HepG2 (cell line): Measurements from ENCODE around the gene C9orf40. TPM values are rescaled to one million over a fixed set of nuclear protein-coding genes. Genes with fewer than 3 reads are reported as not detected.

Source experiments
- ATAC-seq: fragments of 200-7000 bp; cut with Tn5 transposase; 3 replicates; pipeline ENCODE4 v1.9.1; 2020; ENCODE audit warnings: mild to moderate bottlenecking, moderate library complexity
- BruUV-seq: library from RNA; stranded (reverse); fragments of 400-500 nt; replicated peaks from 2 replicates; lab custom pipeline; 2021; lab: Mats Ljungman, UMichigan
- CTCF ChIA-PET: fragments of 300-600 bp; formaldehyde crosslinking; extraction: SDS; loops from one replicate; lab custom pipeline; 2021; ENCODE audit warnings: low total read pairs, inconsistent platforms, low intra/inter-chr PET ratio; lab: Yijun Ruan, JAX
- POLR2A ChIA-PET: fragments of 350-600 bp; sonication (Branson Sonifier 250); formaldehyde crosslinking; loops from one replicate; lab custom pipeline; 2020; ENCODE audit warnings: antibody characterized with exemption, inconsistent platforms; lab: Yijun Ruan, JAX
- DNase-seq: peaks from one replicate; pipeline ENCODE4 v3.0.0-alpha.2; 2015; ENCODE audit warnings: low spot score
- FAIRE-seq: peaks from 3 replicates; lab custom pipeline; 2011; peaks lifted over from hg19 to GRCh38; lab: Jason Lieb, UNC
- H2AFZ ChIP-seq: one replicate; pipeline ENCODE4 v1.6.1; 2011; ENCODE audit warnings: low read length, inconsistent platforms
- H3K27ac ChIP-seq: fragments of 300-600 bp; 3 replicates; pipeline ENCODE4 v1.8.0; 2011; ENCODE audit warnings: mixed run types, mild to moderate bottlenecking, mixed read lengths, low read length, inconsistent platforms; ENCODE audit not compliant: insufficient read depth; ENCODE audit errors: extremely low read length
- H3K27me3 ChIP-seq, 2 experiments: fragments of 200-600 bp in 1 of 2; 2 replicates in 1 of 2; 3 replicates in 1 of 2; pipeline versions ENCODE4 v1.6.0 to v1.8.0; 2011; ENCODE audit warnings: low read length in 2 of 2, mild to moderate bottlenecking in 2 of 2, moderate library complexity in 2 of 2, inconsistent platforms in 1 of 2; ENCODE audit not compliant: insufficient read depth in 2 of 2, control insufficient read depth in 1 of 2
- H3K36me3 ChIP-seq, 2 experiments: fragments of 200-600 bp in 1 of 2; replicated peaks in 1 of 2; 2 replicates in 1 of 2; 3 replicates in 1 of 2; pipeline versions ENCODE4 v1.5.1 to v1.8.0; 2011; ENCODE audit warnings: low read length in 2 of 2, inconsistent platforms in 1 of 2; ENCODE audit not compliant: insufficient read depth in 2 of 2, control insufficient read depth in 1 of 2
- H3K4me1 ChIP-seq: 2 replicates; pipeline ENCODE4 v1.5.1; 2012; ENCODE audit warnings: low read length, inconsistent platforms; ENCODE audit not compliant: insufficient read depth
- H3K4me2 ChIP-seq: 2 replicates; pipeline ENCODE4 v1.6.0; 2011; ENCODE audit warnings: low read depth, low read length, inconsistent platforms
- H3K4me3 ChIP-seq, 3 experiments: fragments of 200-600 bp in 1 of 3; sonication (generic), shearing (Covaris generic) in 1 of 3; replicated peaks in 1 of 3; 2 replicates each; pipeline ENCODE4 v1.5.1; 2011 to 2016; ENCODE audit warnings: low read length in 3 of 3, inconsistent platforms in 2 of 3, low read depth in 2 of 3, mild to moderate bottlenecking in 2 of 3, control low read depth in 1 of 3, mixed read lengths in 1 of 3; ENCODE audit not compliant: insufficient read depth in 1 of 3
- H3K79me2 ChIP-seq: one replicate; pipeline ENCODE4 v1.6.1; 2011; ENCODE audit warnings: low read length, inconsistent platforms; ENCODE audit not compliant: insufficient read depth
- H3K9ac ChIP-seq: 2 replicates; pipeline ENCODE4 v1.6.0; 2011; ENCODE audit warnings: mild to moderate bottlenecking, low read depth, low read length, inconsistent platforms; ENCODE audit not compliant: insufficient read depth
- H3K9me3 ChIP-seq: 2 replicates; pipeline ENCODE4 v1.5.1; 2012; ENCODE audit warnings: mild to moderate bottlenecking, low read length
- H4K20me1 ChIP-seq: 2 replicates; pipeline ENCODE4 v1.6.0; 2011; ENCODE audit warnings: inconsistent platforms, mild to moderate bottlenecking, low read length, moderate library complexity; ENCODE audit not compliant: insufficient read depth
- CHD2 ChIP-seq: IDR thresholded peaks from 2 replicates; pipeline ENCODE4 v1.6.1; 2011; ENCODE audit warnings: low read depth, low read length, improper control_type of control experiment
- KAT8 ChIP-seq: IDR thresholded peaks from 2 replicates; pipeline ENCODE4 v1.6.1; 2016; ENCODE audit warnings: missing genetic modification reagents, missing compliant biosample characterization
- KLF9 ChIP-seq: IDR thresholded peaks from 2 replicates; pipeline ENCODE4 v1.6.1; 2016; ENCODE audit warnings: low read depth
- MTA1 ChIP-seq: sonication (generic); formaldehyde crosslinking; IDR thresholded peaks from 2 replicates; pipeline ENCODE4 v1.4.0; 2020; ENCODE audit warnings: missing genetic modification reagents, mild to moderate bottlenecking, borderline replicate concordance
- NFRKB ChIP-seq: fragments of 450-650 bp; IDR thresholded peaks from 2 replicates; pipeline ENCODE4 v1.6.1; 2017
- RXRA ChIP-seq: sonication (generic); formaldehyde crosslinking; IDR thresholded peaks from 2 replicates; pipeline ENCODE4 v1.5.1; 2020; ENCODE audit warnings: missing genetic modification reagents
- SP5 ChIP-seq: IDR thresholded peaks from 2 replicates; pipeline ENCODE4 v1.6.1; 2016; ENCODE audit warnings: low read depth, borderline replicate concordance
- ZFP36L2 ChIP-seq: sonication (generic); formaldehyde crosslinking; IDR thresholded peaks from 2 replicates; pipeline ENCODE4 v1.4.0; 2020; ENCODE audit warnings: missing genetic modification reagents
- ZFP90 ChIP-seq: sonication (generic); formaldehyde crosslinking; IDR thresholded peaks from 2 replicates; pipeline ENCODE4 v1.8.0; 2022; ENCODE audit warnings: missing genetic modification reagents, mild to moderate bottlenecking, inconsistent platforms, borderline replicate concordance
- ZNF3 ChIP-seq: IDR thresholded peaks from 2 replicates; pipeline ENCODE4 v1.7.0; 2017; ENCODE audit warnings: inconsistent platforms
- ZNF326 ChIP-seq: sonication (generic); formaldehyde crosslinking; IDR thresholded peaks from 2 replicates; pipeline ENCODE4 v1.4.0; 2020; ENCODE audit warnings: missing genetic modification reagents, borderline replicate concordance
- ZNF562 ChIP-seq: sonication (generic); formaldehyde crosslinking; IDR thresholded peaks from 2 replicates; pipeline ENCODE4 v1.8.0; 2022; ENCODE audit warnings: missing genetic modification reagents, borderline replicate concordance
- in situ Hi-C: cut with HindIII; loops from 2 replicates; pipeline ENCODE4 v1.10.0; 2017; ENCODE audit warnings: low pct_unique_long_range_greater_than_20kb; ENCODE audit not compliant: extremely low pct_ligation_motif_present
- intact Hi-C: fragments of 100-400 bp; cut with micrococcal nuclease; formaldehyde crosslinking; loops from one replicate; pipeline ENCODE4 v1.10.0; 2022; ENCODE audit not compliant: unreplicated experiment
- polyA plus RNA-seq, 8 experiments: library from polyadenylated mRNA; depleted of rRNA in 3 of 8; stranded (reverse) in 7 of 8; unstranded in 1 of 8; fragments of >200 nt; fragmentation: Illumina TruSeq in 4 of 8; extraction: Trizol in 4 of 8; gene quantifications; 2 replicates each; pipeline versions ENCODE4 v1.2.1 to v1.2.3, GENCODE V29; 2011 to 2016; ENCODE audit warnings: low read depth in 4 of 8, missing spikeins in 1 of 8, mixed read lengths in 1 of 8; ENCODE audit not compliant: insufficient read depth in 1 of 8
- total RNA-seq, 5 experiments: library from RNA; depleted of rRNA; stranded (reverse); fragments of >200 nt; fragmentation: Illumina TruSeq; extraction: Trizol; gene quantifications; 2 replicates each; pipeline ENCODE4 v1.2.3, GENCODE V29; 2016; ENCODE audit warnings: low read depth in 1 of 5
- TF ChIP-seq, protein P1 (sequence below): sonication (generic); formaldehyde crosslinking; IDR thresholded peaks from 2 replicates; pipeline ENCODE4 v1.4.0; 2020; ENCODE audit warnings: missing genetic modification reagents
- TF ChIP-seq, protein P2 (sequence below): IDR thresholded peaks from 2 replicates; pipeline ENCODE4 v1.6.1; 2016

The C9orf40 gene
- total and polyA plus RNA-seq, 2 of the 13 experiments (the other 11 are each of a cell fraction or from before 2014, with no cell fraction given), result 3.0 to 13.5 TPM

DNA sequence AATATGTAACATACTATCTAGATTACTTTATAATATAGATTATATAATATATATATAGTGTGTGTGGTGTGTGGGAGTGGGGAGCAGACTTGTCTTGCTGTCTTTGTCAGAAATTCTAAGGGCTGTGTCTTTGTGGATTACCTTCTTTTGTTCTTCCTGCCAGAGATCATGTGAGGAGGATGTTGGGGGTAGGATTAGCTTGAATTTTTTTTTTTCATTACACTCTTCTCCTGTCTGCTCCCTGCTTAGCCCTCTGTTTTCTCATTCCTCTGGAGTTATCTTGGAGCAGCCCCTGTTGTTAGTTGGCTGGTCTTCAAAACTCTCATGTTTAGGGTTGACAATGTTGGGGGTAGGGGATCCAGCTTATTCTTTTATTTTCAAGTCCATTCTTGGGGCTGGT is 21.0 kb upstream of the C9orf40 start:
- no peak overlapping the region for H2AFZ ChIP-seq
- in situ Hi-C loops, result no loop called here
- no peak overlapping the region for H3K4me2 ChIP-seq
- ATAC-seq, result no peak
- H4K20me1 ChIP-seq, result no peaks in the 10 kb centered on the region
- BruUV-seq, result no TSS peak
- no peak for DNase-seq
- TF ChIP-seq NFRKB (no peak), ZNF3 (CRISPR knock-in tag) (no peak), ZFP90 (CRISPR knock-in tag) (no peak), KAT8 (CRISPR knock-in tag) (no peak), KLF9 (CRISPR knock-in tag) (no peak), ZNF326 (CRISPR knock-in tag) (no peak), SP5 (CRISPR knock-in tag) (no peak), RXRA (CRISPR knock-in tag) (no peak), ZFP36L2 (CRISPR knock-in tag) (no peak), CHD2 (no peak), ZNF562 (no peak), MTA1 (CRISPR knock-in tag) (no peak)
- TF ChIP-seq, protein P1, sequence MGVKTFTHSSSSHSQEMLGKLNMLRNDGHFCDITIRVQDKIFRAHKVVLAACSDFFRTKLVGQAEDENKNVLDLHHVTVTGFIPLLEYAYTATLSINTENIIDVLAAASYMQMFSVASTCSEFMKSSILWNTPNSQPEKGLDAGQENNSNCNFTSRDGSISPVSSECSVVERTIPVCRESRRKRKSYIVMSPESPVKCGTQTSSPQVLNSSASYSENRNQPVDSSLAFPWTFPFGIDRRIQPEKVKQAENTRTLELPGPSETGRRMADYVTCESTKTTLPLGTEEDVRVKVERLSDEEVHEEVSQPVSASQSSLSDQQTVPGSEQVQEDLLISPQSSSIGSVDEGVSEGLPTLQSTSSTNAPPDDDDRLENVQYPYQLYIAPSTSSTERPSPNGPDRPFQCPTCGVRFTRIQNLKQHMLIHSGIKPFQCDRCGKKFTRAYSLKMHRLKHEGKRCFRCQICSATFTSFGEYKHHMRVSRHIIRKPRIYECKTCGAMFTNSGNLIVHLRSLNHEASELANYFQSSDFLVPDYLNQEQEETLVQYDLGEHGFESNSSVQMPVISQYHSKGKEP (CRISPR knock-in tag), result no peak
- TF ChIP-seq, protein P2, sequence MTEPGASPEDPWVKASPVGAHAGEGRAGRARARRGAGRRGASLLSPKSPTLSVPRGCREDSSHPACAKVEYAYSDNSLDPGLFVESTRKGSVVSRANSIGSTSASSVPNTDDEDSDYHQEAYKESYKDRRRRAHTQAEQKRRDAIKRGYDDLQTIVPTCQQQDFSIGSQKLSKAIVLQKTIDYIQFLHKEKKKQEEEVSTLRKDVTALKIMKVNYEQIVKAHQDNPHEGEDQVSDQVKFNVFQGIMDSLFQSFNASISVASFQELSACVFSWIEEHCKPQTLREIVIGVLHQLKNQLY (CRISPR knock-in tag), result no peak
- intact Hi-C loops, result no loop called here
- H3K27ac ChIP-seq, result no peak overlapping the region
- no peak for FAIRE-seq
- ChIA-PET POLR2A (no interaction called here), CTCF (no interaction called here)
- H3K4me1 ChIP-seq, result no peaks in the 10 kb centered on the region
- no peaks in the 10 kb centered on the region for H3K36me3 ChIP-seq
- H3K9me3 ChIP-seq, result peaks cover 9% of the 10 kb centered on the region; the same call in 1 of the 2 replicates
- H3K79me2 ChIP-seq, result no peaks in the 10 kb centered on the region
- no peak overlapping the region for H3K9ac ChIP-seq
- no peak overlapping the region for H3K4me3 ChIP-seq
- no peaks in the 10 kb centered on the region for H3K27me3 ChIP-seq
